NCI-H524 (cell line): Measurements from ENCODE around the gene RAB8A.
"Not testable (repeated sequence)": the region's sequence is repeated elsewhere in the genome, so short reads cannot be mapped to it uniquely, and the experiment has no call there.

Experiments
- DNase-seq, 2 experiments: peaks; one replicate each; lab custom pipeline; 2025; lab: John Stamatoyannopoulos, UW

Gene RAB8A

DNA sequence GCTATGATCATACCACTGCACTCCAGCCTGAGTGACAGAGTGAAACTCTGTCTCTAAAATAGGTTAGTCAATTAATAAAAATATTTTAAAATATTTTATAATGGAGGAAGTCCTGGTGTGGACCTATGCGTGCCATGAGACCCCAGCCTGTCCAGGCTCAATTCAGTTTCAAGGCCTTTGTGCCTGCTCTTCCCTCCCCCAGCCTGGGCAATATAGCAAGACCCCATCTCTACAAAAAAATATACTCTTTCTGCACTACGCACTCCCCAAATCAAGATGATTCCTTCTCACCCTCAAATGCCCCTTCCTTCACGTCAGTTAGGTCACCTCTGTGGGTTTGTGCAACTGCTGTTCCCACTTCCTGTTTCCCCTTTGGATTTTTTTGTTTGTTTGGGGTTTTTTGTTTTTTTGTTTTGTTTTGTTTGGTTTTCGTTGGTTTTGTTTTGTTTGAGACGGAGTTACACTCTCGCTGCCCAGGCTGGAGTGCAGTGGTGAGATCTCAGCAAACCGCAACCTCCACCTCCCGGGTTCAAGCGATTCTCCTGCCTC is 30.4 kb downstream of the RAB8A start:
- DNase-seq = no peak

DNA sequence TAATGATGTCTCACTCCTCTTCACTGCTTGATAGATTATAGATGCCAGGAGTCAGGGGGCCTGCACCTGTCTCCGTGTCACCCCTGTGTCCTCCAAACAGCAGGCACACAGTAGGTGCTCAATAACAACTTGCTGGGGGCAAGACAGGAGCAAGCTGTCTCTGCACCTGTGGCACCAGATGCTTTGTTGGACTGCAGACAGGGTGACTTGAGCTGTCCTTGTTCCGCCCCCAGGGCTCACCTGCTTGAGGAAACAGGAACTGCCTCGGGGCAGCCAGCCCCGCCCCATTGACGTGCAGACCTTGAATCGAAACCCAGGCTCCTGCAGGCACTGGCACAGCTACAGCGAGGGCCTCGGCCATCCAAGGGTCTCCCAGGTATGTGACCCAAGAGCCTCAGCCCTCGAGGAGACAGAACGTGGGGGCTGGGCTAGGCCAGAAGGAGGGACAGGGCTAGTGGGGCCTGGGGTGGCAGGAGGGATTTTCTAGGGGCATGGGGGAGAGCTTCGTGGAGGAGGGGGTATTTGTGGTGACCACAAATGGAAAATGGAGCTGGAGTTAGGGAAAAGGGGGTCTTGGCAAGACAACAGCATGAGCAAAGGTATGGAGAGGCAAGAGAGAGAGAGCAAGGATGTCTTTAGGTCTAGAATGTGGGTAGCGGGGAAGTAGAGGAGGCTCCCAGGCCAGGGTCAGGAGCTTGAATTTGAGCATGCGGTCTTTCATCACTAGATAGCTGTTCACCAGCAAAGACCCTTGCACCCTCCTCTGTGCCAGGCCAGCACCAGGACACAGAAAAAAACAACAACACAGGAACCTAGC is 31.9 kb downstream of the RAB8A start, which contains the start of gene HSH2D:
TSS of gene HSH2D (plus strand) at position 287 of the 817 bp plus-strand sequence. CDS start 5,066 bp downstream, outside the sequence.
- no peak for DNase-seq

DNA sequence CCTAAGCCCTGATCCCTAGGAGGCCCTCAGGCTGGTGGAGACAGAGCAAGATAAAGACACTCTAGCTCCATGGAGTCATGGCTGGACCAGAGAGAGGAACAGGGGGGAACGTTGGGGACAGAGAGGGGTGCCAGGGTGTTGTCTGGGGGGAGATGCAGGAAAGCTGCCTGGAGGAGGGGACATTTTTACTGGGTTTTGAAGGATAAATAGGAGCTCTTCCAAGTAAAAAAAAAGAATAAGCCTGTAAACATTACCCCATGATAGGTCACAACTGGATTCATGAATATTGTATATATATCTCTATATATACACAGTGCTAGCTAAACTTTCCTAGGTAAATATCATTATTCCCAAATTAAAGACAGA is 32.5 kb downstream of the RAB8A start:
- DNase-seq = no peak

DNA sequence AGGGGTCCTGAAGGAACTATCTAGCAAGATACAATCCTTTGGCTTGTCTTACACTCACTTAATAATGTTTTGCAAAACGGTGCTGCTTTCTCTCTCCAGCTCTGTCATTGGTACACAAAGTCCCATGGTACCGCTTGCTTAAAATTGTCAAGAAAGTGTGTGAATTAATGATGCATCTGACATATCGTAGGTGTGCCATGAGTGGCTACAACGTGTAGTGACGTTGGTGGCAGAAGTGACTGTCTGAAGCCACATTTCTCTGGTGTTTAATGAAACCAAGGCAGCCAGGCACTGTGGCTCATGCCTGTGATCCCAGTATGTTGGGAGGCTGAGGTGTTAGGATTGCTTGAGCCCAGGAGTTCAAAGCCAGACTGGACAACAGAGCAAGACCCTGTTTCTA is 34.4 kb downstream of the RAB8A start:
- DNase-seq = no peak

DNA sequence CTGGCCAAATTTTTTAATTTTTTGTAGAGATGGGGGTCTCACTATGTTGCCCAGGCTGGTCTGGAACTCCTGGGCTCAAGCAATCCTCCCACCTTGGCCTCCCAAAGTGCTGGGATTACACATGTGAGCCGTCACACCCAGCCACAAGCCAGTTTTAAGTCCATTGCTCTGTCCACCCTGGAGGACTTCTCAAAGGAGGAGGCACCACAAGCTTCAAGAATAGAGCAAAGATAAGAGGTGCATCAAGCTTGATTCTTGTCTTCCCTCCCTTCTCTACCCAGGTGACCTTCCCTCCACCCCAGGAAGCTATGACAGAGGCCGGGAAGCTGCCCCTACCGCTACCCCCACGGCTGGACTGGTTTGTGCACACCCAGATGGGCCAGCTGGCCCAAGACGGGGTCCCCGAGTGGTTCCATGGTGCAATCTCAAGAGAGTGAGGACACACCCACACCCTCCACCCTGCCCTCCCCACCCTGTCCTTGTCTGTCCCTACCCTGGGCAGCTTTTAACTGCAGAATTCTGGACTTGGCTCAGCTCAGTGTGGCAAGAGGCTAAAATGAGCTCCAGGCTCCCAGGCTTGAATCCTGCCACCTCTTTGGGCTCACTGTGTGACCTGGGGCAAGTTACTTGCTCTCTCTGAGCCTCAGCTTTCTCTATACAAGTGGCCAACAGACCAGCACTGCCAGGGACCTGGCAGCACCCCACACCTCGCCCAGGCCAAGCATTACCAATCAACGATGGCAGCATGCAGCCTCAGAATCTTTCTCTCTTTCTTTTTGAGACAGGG is 36.9 kb downstream of the RAB8A start:
- DNase-seq = no peak

DNA sequence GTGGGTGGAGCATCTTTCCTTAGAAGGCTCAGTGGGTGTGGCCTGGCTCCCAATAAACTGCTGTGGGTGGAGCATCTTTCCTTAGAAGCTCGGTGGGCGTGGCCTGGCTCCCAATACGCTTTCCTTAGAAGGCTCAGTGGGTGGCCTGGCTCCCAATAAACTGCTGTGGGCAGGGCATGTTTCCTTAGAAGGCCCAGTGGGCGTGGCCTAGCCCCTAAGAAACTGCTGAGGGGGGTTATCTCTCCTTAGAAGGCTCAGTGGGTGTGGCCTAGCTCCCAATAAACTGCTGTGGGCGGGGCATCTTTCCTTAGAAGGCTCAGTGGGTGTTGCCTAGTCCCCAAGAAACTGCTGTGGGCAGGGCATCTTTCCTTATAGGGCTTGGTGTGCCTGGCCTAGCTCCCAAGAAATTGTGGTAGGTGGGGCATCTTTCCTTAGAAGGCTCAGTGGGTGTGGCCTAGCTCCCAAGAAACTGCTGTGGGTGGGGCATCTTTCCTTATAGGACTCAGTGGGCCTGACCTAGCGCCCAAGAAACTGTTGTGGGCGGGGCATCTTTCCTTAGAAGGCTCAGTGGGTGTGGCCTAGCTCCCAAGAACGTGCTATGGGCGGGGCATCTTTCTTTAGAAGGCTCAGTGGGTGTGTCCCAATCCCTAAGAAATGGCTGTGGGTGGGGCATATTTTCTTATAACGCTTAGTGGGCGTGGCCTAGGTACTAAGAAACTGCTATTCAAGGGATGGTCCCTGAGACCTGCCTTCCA is 42.1 kb downstream of the RAB8A start:
- no peak for DNase-seq

DNA sequence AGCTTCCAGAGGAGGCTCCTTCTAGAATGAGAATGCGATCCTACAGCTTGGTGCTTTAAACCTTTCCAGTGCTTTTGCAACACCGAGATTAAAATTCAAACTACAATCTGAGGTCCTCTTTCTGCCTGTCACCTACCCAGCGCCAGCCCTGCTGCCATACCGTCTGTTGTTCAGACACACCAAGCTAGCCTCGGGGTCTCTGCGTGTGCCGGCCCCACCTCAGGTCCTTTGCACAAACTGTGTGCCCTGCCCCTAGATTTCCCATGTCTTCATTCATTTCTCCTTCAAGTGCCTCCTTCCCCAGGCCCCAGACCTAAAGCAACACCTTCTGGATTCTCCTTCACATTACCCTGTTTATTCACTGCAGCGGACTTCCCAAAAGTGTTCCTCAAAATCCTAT is 42.9 kb downstream of the RAB8A start:
- no peak for DNase-seq

DNA sequence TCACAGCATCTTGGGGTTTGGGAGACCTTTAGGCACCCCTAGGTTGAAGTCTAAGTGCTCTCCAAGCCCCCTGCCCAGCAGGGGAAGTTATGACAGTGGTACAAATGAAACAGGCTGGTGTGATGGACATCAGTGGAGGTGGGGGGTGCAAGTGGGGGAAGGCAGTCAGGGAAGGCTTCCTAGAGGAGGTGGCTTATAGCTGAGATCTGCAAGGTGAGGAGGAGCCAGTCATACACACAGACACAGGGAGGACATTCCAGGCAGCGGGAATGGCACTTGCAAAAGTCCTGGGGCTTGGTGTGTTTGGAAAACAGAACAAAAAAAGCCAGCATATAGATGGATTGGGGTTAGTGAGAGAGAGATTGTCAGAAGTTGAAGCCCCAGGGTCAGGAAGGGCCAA is 43.4 kb downstream of the RAB8A start:
- DNase-seq = no peak

DNA sequence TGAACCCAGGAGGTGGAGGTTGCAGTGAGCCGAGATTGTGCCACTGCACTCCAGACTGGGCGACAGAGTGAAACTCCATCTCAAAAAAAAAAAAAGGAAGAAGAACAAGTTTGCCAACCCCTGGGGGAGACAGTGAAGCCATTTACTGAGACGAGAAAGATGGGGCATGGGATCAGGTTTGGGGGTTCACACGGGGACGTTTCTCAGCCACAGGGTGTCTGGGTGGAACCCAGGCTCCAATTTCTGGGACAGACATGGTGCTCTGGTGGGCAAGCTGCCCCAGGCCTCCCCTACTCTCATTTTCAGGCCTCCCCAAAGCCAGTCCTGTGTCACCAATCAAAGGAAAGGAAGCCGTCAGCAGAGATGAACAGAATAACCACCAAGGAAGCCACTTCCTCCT is 45.2 kb downstream of the RAB8A start:
- no peak for DNase-seq

DNA sequence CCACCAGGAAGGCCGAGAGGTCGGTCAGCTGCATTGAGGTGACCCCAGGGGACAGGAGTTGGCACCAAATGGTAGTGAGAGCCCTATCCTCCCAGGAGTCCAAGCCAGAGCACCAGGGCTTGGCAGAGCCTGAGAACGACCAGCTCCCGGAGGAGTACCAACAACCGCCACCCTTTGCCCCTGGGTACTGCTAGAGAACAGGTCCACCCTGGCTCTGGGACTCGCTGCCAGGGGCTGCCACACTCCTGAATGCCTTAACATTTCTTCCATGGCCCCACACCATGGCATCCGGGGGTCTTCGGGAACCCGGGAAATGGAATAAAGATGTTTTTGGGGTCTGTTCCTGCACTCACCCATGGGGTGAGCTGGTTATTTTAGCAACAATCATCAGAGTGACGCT is 45.9 kb downstream of the RAB8A start:
- no peak for DNase-seq

DNA sequence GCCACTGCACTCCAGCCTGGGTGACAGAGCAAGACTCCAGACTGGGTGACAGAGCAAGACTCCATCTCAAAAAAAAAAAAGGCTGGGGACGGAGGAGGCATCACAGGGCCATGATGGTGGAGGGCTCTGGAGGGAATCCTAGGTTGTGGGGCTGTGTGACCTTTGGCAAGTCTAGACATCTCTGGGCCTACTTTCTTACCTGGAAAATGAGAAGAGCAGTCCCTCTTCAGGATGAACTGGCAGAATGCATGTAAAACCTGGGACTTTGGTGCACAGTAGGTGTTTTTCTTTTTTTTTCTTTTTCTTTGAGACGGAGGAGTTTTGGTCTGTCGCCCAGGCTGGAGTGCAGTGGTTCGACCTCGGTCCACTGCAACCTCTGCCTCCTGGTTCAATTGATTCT is 48.0 kb downstream of the RAB8A start:
- DNase-seq = no peak

DNA sequence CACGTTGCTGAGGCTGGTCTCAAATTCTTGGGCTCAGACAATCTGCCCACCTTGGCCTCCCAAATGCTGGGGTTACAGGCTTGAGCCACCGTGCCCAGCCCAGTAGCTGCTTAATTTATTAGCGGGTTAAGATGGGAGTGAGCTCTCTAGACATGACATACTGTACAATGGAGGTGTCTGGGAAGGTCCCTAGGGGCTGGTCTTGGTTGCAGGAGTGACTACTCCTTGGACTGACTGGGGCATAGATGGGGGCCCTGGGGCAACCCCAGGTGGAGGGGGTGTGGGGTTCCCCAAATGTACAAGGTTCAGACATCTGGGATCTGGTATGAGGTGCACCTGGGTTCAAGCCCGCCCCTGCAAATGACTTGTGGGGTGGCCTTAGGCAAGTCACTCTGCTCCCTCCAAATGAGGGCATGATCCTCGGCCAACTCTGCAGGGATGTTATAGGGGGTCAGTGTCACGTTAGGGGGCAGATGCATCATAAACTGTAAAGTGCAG is 48.8 kb downstream of the RAB8A start:
- DNase-seq = no peak

DNA sequence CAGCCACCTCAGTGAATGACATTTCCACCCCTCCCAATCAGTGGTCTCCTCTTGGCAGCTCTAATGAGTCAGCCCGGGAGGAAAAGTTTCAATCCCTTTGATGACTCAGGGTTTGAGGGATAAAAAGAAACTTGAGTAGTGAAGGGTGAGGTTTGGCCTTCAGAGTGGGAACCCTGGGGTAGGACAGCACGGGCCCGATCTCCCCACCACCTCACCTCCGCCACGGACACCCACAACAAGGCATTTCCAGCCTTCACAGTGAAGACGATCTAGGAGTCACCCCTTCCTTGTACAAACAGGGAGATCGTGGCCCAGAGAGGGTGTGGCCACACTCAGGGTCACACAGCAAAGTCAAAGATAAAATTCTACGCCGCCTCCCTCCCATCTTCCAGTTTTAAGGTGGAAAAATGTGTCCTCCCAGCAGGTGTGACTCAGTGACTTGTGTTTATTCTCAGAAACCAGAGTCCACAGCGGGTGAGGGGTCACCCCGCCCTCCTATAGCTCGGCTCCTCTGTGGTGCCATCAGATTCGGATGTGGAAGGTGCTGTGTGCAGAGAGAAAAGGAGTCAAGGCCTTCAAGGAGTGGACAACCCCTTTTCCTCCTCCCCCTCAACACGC is 49.4 kb downstream of the RAB8A start:
- DNase-seq = no peak

DNA sequence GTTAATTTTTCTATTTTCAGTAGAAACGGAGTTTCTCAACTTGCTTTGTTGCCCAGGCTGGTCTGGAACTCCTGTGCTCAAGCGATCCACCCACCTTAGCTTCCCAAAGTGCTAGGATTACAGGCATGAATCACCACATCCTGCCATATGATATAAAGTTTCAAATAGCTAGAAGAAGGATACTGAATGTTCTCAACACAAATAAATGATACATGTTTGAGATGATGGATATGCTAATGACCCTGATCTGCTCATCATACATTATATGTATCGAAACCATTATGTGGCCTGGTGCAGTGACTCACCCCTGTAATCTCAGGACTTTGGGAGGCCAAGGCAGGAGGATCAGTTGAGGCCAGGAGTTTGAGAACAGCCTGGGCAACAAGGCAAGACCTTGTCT is 50.2 kb downstream of the RAB8A start:
- DNase-seq = no peak

DNA sequence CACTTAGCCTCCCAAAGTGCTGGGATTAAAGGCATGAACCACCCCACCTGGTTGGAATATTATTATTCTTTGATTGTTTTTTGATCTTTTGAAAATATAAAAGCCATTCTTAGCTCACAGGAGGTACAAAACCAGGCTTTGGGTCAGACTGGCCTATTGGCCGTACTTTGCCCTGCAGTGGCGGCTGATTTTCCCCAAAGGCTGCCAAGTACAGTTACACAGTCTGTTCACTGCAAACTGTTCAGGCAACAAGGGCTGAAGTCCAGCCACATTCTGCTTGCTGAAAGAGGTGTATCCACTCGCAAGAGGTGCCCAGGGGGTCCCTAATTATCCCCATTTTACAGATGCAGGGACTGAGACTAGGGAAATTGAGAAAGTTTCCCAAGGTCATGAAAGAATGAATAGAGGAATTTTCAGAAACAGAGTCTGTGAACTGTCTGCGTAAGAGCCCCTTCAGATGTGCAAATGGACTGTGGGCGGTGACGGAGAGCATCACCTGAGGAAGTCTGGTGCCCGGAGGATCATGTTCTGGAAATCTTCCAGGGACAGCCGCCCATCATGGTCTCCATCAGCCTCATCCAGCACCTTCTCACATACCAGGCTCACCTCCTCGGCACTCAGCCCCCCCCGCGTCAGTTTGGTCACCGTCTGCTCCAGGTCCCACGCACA is 52.7 kb downstream of the RAB8A start:
- DNase-seq = no peak

DNA sequence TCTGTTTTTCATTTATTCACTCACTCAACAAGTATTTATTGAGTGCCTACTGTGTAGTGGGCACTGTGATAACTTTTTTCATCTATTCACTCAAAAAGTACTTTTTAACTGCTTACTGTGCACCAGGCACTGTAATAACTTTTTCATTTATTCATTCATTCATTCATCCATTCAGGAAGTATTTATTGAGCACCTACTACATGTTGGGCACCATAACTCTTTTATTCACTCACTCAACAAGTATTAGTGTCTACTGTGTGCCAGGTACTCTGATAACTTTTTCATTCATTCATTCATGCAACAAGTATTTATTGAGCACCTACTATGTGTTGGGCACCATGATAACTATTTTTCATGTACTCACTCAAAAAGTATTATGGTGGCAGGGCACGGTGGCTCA is 54.7 kb downstream of the RAB8A start:
- DNase-seq = no peak

DNA sequence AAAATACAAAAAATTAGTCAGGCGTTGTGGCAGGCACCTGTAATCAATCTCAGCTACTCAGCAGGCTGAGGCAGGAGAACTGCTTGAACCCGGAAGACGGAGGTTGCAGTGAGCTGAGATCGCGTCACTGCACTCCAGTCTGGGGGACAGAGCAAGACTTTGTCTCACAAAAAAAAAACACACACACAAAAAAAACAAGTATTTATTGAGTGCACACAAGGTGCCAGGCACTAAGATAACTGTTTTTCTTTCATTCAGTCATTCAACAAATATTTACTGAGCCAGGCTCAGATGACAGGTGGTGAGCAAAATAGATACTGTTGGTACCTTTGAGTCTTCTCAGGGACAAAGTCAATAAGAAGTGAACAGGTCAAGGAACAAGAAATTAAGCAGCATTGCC is 55.4 kb downstream of the RAB8A start:
- DNase-seq = no peak

DNA sequence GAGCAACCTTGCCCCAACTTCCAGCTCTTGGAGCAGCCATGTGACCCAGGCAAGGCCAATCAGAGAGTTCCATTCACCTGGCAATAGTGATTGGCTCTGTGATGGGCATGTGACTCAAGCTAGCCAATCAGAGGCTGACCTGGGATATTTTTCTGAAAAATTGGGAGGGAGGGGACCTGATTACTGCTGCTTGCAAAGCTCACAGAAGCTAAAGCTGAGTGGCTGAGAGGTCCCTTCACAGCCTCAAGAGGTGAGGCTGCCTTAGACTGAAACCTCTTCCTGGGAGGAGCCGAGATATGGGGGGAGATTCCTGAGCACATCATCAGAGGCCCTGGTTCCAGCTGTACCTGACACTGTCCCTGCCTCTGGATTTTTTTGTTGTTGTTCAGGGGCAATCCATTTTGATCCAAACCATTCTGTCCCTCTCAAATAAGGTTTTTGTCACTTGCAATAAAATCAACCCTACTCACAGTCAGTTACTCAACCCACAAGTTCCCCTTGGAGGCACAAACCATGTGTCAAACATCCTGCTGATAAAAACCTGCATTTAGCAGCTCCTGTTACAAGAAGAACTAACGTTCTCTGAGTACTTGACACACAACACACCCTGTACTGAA is 56.9 kb downstream of the RAB8A start:
- no peak for DNase-seq

DNA sequence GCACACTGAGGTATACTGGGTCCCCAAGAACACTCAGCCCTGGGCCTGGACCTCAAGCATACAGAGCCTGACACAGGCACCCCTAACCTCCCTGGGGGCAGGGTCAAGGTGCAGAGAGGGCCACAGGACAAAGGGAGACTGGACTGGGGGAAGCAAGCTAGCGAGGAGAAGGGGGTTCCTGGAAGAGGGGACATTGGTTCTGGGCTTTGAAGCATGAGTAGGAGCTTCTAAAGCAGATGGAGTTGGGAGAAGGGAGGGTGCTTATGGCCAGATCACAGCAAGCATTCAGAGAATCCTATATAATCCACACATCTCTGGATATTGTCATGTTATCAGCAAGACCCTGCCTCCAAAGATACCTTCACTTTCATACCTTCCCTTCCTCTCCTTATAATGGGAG is 58.4 kb downstream of the RAB8A start:
- no peak for DNase-seq

DNA sequence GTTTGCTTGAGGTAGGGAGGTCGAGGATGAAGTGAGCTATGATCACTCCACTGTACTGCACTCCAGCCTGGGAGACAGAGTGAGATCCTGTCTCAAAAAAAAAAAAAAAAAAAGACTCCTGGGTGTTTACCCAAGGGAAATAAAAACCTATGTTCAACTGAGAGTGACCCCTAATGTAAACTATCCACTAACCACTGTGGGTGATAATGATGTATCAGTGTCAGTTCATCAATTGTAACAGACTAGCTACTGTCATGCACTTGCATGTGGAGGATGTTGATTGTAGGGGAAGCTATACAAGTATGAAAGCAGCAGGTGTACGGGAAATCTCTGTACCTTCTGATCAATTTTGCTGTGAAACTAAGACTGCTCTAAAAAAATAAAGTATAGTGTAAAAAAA is 64.3 kb downstream of the RAB8A start:
- no peak for DNase-seq

DNA sequence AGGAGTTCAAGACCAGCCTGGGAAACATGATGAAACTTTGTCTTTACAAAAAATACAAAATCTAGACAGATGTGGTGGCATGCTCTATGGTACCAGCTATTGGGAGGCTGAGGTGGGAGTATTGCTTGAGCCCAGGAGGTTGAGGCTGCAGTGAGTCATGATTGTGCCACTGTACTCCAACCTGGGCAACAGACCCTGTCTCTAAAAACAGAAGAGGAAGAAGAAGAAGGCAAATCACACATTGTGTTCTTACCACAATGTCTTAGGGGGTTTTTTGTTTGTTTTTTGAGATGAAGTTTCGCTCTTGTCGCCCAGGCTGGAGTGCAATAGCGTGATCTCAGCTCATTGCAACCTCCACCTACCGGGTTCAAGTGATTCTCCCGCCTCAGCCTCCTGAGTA is 67.2 kb downstream of the RAB8A start:
- DNase-seq = not testable (repeated sequence)
